Measurements from ENCODE around the gene MRC2.

- no peak for TF ChIP-seq POU6F1 (CRISPR knock-in tag; IDR thresholded peaks at IDR 0.05; ENCODE audit: borderline replicate concordance, low read depth)
- TF ChIP-seq TOX (CRISPR knock-in tag; IDR thresholded peaks at IDR 0.05; ENCODE audit: borderline replicate concordance): no peak
- TF ChIP-seq PATZ1 (CRISPR knock-in tag; IDR thresholded peaks at IDR 0.05; ENCODE audit: borderline replicate concordance): no peak
- TF ChIP-seq ZFP30 (CRISPR knock-in tag; IDR thresholded peaks at IDR 0.05): no peak
- TF ChIP-seq ZFP3 (CRISPR knock-in tag; IDR thresholded peaks at IDR 0.05): no peak
- no peak for TF ChIP-seq ARNTL (CRISPR knock-in tag; IDR thresholded peaks at IDR 0.05; ENCODE audit: borderline replicate concordance, low read depth)
- no peak for TF ChIP-seq OSR1 (CRISPR knock-in tag; IDR thresholded peaks at IDR 0.05)
- no peak for TF ChIP-seq ZNF70 (CRISPR knock-in tag; IDR thresholded peaks at IDR 0.05)
- TF ChIP-seq ZC3H10 (CRISPR knock-in tag; IDR thresholded peaks at IDR 0.05): no peak
- no peak for TF ChIP-seq CREB5 (CRISPR knock-in tag; IDR thresholded peaks at IDR 0.05; ENCODE audit: low read depth)
- no peak for TF ChIP-seq ZNF8 (CRISPR knock-in tag; IDR thresholded peaks at IDR 0.05)
Measured at GRCh38 chr17:62738281-62738680, 110.8 kb downstream of the MRC2 start.

Data from SK-N-SH treated with all-trans-retinoic acid at 6 μM for 48 hours (cell line).